Measurements from ENCODE around the gene RIN2.
"Not testable (repeated sequence)": the region's sequence is repeated elsewhere in the genome, so short reads cannot be mapped to it uniquely, and the experiment has no call there.

Gene RIN2

DNA sequence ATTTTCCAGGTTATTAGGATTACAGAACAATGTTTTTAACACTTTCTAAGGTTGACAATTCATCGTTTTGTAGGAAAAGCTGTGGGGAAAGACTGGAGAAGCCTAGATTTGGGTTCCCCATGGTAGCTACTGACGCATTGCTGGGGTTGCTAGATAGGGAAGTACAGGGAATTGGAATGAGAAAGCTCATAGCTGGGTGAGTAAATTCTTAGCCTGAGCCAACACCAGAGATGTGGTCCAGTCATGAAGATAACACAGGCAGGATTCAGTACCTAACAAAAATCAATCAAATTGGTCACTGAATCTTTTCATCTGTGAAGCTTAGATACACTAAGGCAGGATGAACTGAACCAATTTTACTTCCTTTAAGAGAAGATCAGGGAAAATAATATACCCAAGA lies 35.7 kb downstream of the RIN2 start:
- DNase-seq, result no peak

DNA sequence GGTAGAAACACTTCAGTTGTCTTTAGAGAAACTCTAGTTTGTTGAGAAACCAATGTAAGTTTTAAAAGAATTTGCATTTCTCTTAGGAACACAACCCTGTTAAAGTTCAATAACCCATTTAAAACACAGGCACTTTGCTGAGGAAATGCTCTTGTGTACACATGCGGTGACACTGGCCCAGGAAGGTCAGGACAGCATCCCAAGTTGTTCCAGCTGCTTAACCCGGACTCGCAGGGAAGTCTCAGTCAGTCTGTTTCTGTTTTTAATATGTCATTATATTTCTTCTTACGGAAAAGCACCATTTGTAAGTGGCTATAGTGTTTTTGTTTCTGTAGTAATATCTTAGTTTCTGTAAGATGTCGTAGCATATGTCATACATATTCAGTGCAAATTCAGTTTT lies 36.9 kb downstream of the RIN2 start:
- no peak for DNase-seq

- no peak for DNase-seq
Observed at GRCh38 chr20:19799325-19799724, 41.3 kb downstream of the RIN2 start.

DNA sequence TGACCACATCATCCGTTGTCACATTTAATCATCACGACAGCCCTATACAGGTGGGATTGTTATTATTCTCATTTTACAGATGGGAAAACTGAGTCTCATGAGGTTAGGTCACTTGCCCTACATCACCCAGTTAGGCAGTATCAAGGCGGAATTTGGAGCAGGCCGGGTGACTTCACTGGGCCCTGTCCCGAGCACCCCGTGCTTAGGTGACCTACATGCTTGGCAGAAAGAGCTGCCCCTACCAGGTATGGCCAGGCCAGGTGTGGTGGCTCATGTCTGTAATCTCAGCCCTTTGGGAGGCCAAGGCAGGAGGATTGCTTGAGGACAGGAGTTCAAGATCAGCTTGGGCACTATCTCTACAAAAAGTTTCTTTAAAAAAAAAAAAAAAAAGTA lies 44.0 kb downstream of the RIN2 start:
- DNase-seq, result no peak

DNA sequence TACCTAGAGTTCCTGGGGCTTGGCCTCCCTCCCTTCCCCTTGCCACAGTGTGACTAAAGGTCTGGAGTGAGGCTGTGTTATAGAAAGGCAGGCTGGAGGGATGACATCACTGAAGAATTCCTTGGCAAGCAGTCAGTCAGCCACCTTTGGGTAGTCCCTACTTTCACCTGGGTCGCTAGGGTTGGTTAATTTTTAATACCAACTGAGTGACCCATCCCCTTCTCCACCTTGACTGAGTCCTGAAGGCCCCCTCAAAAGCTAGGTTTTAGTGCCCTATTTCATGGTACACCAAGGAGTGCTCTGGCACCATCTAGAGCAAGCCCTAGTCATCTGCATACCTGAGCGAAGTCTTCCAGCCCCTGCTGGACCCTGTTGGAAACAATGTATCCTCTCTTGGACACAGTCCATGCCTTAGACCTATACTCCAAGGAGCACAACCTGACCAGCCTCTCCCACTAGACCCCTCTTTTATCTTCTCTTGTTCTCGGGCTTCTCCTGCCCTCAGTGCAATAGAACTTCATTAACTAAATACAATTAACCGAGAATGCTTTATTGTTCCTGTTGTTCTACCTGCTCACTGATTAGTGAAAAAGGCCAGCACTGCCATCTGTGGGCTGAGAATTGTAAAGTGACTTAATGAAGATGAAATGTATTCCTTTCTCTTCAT lies 44.6 kb downstream of the RIN2 start:
- no peak for DNase-seq

DNA sequence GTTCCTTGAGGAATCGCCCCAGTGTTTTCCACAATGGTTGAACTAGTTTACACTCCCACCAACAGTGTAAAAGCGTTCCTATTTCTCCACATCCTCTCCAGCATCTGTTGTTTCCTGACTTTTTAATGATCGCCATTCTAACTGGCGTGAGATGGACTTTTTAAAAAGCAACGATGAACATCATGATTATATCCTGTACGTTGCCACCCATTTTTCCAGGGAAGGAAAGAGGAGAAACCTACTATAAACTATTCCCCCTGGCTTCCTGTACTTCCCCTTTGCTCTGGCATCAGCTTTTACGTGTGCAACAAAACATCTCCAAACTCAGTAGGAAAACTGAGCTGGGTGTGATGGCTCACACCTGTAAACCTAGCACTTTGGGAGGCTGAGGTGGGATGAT lies 48.2 kb downstream of the RIN2 start:
- not testable (repeated sequence) for DNase-seq

DNA sequence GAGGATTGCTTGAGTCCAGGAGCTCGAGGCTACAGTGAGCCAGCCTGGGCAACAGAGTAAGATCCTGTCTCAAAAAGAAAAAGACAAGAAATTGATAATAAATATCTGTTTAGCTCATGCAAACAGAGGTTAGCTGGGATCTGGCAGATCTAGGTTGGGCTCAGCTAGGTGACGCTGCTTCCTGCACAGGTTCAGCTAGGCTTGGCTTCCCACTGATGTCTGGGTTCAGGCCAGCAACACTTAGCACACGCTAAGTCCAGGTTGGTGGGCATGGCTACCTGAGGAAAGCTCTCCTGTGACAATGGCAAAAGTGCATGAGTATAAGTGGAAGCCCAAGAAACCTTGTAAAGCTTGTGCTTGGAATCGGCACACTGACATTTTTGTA lies 48.7 kb downstream of the RIN2 start:
- DNase-seq, result no peak

GRCh38 chr20:19807191-19807945 lies 49.3 kb downstream of the RIN2 start:
- DNase-seq, result no peak
